A549 (cell line): ENCODE results near the gene AMDHD2.

Source experiments
- CHD4 ChIP-seq: fragments of 200-600 bp; sonication (generic); IDR thresholded peaks from 2 replicates; pipeline ENCODE4 v1.6.1; 2016; ENCODE audit warnings: antibody characterized with exemption, mild to moderate bottlenecking, borderline replicate concordance
- CTCF ChIP-seq: fragments of >200 bp; sonication (Bioruptor Twin); formaldehyde crosslinking; IDR thresholded peaks from 3 replicates; pipeline ENCODE4 v1.5.1; 2016
- EP300 ChIP-seq, 2 experiments: fragments of >200 bp; sonication (Bioruptor Twin); formaldehyde crosslinking; IDR thresholded peaks; 2 replicates in 1 of 2; 3 replicates in 1 of 2; pipeline ENCODE4 v1.6.1; 2016 to 2017
- ESRRA ChIP-seq: fragments of 150-350 bp; IDR thresholded peaks from 2 replicates; pipeline ENCODE4 v1.6.1; 2014; ENCODE audit warnings: mild to moderate bottlenecking, low read length, borderline replicate concordance
- MYC ChIP-seq: IDR thresholded peaks from 2 replicates; pipeline ENCODE4 v1.6.1; 2012; ENCODE audit warnings: mild to moderate bottlenecking, inconsistent platforms, low read length, improper control_type of control experiment, borderline replicate concordance
- RCOR1 ChIP-seq: fragments of 150-350 bp; IDR thresholded peaks from 2 replicates; pipeline ENCODE4 v1.6.1; 2014; ENCODE audit warnings: antibody characterized with exemption, low read length, low read depth

- TF ChIP-seq MYC (no peak), EP300 (IDR thresholded peaks at IDR 0.05) (no peak), CTCF (no peak), ESRRA (no peak), CHD4 (no peak), RCOR1 (no peak)
Measured at GRCh38 chr16:2501946-2502895, 17.9 kb upstream of the AMDHD2 start.
